Prostate gland (tissue), 2 donors: Measurements from ENCODE around the gene PALM3. TPM values are rescaled to one million over a fixed set of nuclear protein-coding genes. Genes with fewer than 3 reads are reported as not detected.

Experiments used
- DNase-seq: peaks from one replicate; pipeline ENCODE4 v3.0.0-alpha.2; 2019; ENCODE audit warnings: low spot score
- H3K27ac ChIP-seq, 2 donors: fragments of 200-600 bp; sonication (generic); 2 replicates each; pipeline ENCODE4 v1.5.1; 2017 to 2019
- H3K27me3 ChIP-seq: fragments of 200-600 bp; sonication (generic); replicated peaks from 2 replicates; pipeline ENCODE4 v1.5.1; 2019; ENCODE audit not compliant: insufficient read depth
- H3K36me3 ChIP-seq, 2 donors: fragments of 200-600 bp; sonication (generic); 1 replicate in 1 of 2; 2 replicates in 1 of 2; pipeline versions ENCODE4 v1.5.1 to v1.8.1; 2017 to 2019
- H3K4me1 ChIP-seq: fragments of 200-600 bp; sonication (generic); replicated peaks from 2 replicates; pipeline ENCODE4 v1.5.1; 2019
- H3K4me3 ChIP-seq, 2 donors: fragments of 200-600 bp; sonication (generic); 2 replicates each; pipeline ENCODE4 v1.5.1; 2017 to 2019
- H3K9me3 ChIP-seq: fragments of 200-600 bp; sonication (generic); 2 replicates; pipeline ENCODE4 v1.5.1; 2017
- POLR2A ChIP-seq: fragments of 450-650 bp; IDR thresholded peaks from one replicate; pipeline ENCODE4 v1.6.1; 2016; ENCODE audit warnings: antibody characterized with exemption, mild to moderate bottlenecking
- POLR2AphosphoS5 ChIP-seq: sonication (generic); formaldehyde crosslinking; IDR thresholded peaks from one replicate; pipeline ENCODE4 v1.6.1; 2017; ENCODE audit warnings: antibody characterized with exemption
- WGBS: methylation state at CpG from one replicate; pipeline ENCODE4 v1.1.5; 2018; 5-methylcytosine and 5-hydroxymethylcytosine counted together
- intact Hi-C: fragments of 100-400 bp; cut with DNase I; formaldehyde crosslinking; loops from one replicate; pipeline ENCODE4 v1.14.2; 2022
- total RNA-seq, 2 donors: library from RNA; depleted of rRNA; stranded (reverse); fragments of >200 nt; gene quantifications; one replicate each; pipeline ENCODE4 v1.1.0, GENCODE V29; 2016
- TF ChIP-seq, protein P1 (sequence below), 4 experiments: fragments of 200-600 bp in 2 of 4; fragments of 450-650 bp in 2 of 4; sonication (generic) in 2 of 4; IDR thresholded peaks; 1 replicate in 3 of 4; 2 replicates in 1 of 4; pipeline ENCODE4 v1.5.1; 2016 to 2019; ENCODE audit warnings: antibody characterized with exemption in 4 of 4, mild to moderate bottlenecking in 2 of 4, moderate library complexity in 2 of 4

PALM3 gene
- total RNA-seq, 2 donors from 2014 or later = 1.8 to 16.1 TPM

DNA sequence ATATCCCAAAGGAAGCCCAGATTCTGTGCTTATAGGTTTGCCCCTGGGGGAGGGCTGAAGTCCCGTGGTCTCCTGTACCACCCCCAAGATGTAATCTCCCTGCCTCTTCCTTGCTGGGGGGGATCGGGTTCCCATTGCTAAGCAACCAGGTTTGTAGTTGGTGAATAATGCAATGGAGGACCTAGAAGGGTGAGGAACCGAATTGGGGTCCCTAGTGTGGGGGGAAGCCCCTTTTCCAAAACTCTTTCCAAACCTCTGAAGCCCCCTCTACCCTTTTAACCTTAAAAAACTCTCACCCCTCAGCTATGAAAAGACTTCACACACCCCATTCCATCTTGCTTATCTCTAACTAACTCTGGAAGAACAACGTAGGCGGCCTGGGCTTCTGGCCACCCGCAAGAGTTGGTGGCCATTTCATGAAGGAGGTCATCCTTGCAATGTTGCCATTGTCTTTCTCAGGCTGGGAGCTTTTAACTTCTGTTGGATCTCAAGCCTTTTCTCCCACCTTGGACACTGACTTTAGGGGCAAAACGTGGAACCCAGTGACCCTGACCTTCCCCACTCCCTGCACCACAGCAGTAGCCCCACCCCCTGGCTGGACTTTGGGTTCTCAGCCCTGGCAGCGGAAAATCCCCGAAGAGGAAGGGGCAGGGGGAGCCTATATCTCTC, 661 bp downstream of the PALM3 start:
- H3K4me3 ChIP-seq = no peak overlapping the region
- WGBS = 60% methylated on average over 9 of the region's 9 CpGs
- H3K27me3 ChIP-seq = no peaks in the 10 kb centered on the region
- intact Hi-C loops = no loop called here
- H3K36me3 ChIP-seq = no peaks in the 10 kb centered on the region
- no peaks in the 10 kb centered on the region for H3K4me1 ChIP-seq
- DNase-seq = no peak
- H3K27ac ChIP-seq = peak overlapping the region in 1 of 2 donors; percentile 36
- TF ChIP-seq, protein P1, sequence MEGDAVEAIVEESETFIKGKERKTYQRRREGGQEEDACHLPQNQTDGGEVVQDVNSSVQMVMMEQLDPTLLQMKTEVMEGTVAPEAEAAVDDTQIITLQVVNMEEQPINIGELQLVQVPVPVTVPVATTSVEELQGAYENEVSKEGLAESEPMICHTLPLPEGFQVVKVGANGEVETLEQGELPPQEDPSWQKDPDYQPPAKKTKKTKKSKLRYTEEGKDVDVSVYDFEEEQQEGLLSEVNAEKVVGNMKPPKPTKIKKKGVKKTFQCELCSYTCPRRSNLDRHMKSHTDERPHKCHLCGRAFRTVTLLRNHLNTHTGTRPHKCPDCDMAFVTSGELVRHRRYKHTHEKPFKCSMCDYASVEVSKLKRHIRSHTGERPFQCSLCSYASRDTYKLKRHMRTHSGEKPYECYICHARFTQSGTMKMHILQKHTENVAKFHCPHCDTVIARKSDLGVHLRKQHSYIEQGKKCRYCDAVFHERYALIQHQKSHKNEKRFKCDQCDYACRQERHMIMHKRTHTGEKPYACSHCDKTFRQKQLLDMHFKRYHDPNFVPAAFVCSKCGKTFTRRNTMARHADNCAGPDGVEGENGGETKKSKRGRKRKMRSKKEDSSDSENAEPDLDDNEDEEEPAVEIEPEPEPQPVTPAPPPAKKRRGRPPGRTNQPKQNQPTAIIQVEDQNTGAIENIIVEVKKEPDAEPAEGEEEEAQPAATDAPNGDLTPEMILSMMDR (IDR thresholded peaks at IDR 0.05) = no peak
- TF ChIP-seq POLR2AphosphoS5 (no peak), POLR2A (no peak)
- H3K9me3 ChIP-seq = no peaks in the 10 kb centered on the region

DNA sequence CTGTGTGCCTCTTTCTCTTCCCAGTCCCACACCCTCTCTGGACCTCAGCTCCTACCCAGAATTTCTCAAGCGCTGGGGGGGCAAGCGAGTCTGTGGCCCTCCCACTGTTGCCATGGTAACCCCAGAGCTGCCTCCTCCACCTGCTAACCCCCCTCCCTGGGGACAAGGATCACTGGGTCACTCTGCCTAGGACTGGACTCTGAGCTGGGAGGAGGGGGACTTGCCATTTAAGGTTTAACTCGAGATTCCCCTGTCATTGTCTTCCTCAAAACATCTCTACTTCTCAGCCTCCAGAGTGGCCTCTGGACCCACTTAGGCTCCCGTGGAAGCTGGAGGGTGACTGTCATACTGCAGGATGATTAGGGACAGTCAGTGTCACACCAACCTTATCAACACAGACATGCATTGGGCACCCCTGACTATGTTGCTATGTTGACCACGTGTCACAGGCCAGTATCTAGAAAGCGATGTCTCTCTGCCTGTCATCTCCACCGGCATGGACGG, 2.2 kb downstream of the PALM3 start:
- Histone ChIP-seq H3K27ac (no peak overlapping the region), H3K27me3 (no peaks in the 10 kb centered on the region), H3K4me3 (no peak overlapping the region), H3K9me3 (no peaks in the 10 kb centered on the region), H3K4me1 (no peaks in the 10 kb centered on the region), H3K36me3 (no peaks in the 10 kb centered on the region)
- no peak for DNase-seq
- 60% methylated on average over 8 of the region's 8 CpGs for WGBS
- intact Hi-C loops = no loop called here
- TF ChIP-seq POLR2AphosphoS5 (no peak), POLR2A (no peak)
- TF ChIP-seq, protein P1 (IDR thresholded peaks at IDR 0.05) = no peak

DNA sequence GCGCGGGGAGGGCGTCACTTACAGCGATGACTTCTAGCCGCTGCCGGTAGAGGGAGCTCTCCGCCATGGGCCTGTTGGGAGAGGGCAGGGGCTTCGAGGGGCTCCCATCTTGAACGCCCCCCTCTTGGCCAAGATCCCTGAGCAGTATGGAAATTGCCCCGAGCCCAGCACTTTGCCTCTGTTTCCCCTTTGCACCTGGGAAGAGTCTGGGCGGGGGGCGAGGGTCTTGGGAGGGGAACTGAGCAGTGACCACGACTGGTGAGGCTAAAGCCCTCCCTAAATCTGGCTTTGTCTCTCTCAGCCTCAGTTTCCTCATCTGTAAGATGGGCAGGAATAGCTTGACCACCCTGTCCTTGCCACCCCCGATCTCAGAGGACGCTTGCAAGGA, 2.8 kb downstream of the PALM3 start:
- H3K36me3 ChIP-seq = no peaks in the 10 kb centered on the region
- intact Hi-C loops = no loop called here
- H3K4me1 ChIP-seq = no peaks in the 10 kb centered on the region
- H3K9me3 ChIP-seq = no peaks in the 10 kb centered on the region
- TF ChIP-seq POLR2A = no peak
- TF ChIP-seq, protein P1 (IDR thresholded peaks at IDR 0.05) = peak; percentile 19 to 43 (median 35)
- TF ChIP-seq POLR2AphosphoS5 = no peak
- no peak overlapping the region for H3K4me3 ChIP-seq
- H3K27ac ChIP-seq = no peak overlapping the region
- no peak for DNase-seq
- no peaks in the 10 kb centered on the region for H3K27me3 ChIP-seq
- 20% methylated on average over 15 of the region's 15 CpGs for WGBS

DNA sequence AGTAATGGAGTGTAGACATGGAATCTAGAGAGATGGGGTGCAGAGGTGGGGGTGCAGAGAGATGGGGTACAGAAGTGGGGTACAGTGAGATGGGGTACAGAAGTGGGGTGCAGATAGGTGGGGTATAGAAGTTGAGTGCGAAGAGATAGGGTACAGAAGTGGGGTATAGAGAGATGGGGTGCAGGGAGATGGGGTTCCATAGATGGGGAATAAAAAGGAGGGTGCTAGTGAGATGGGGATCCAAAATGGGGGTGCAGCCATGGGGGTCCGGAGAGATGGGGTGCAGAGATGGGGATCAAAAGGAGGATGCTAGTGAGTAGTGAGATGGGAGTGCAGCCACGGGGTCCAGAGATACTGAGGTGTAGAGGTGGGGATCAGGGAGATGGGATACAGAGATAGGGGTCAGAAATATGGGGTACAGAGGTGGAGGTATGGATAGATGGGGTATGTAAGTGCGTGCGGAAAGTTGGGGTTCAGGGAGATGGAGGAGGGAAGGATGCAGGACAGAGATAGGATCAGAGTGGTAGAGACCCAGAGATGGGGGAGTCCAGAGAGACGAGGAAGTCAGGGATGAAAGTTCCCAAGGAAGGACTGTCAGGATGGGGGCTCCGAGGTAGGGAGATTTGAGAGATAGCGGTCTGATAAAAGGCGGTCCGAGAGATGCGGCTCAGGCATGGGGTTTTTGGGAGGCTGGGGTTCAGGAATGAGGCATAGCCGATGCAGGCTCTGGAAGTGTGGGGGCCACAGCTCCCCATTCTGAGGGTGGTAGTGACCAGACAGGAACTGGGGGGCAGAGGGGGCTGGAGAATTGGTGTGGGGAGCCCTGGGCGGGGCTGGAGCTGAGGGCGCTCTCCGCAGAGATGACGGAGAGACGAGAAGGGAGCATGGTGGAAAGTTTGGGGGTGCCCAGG, 3.4 kb downstream of the PALM3 start:
- TF ChIP-seq POLR2A (no peak), POLR2AphosphoS5 (no peak)
- TF ChIP-seq, protein P1 (IDR thresholded peaks at IDR 0.05) = no peak
- DNase-seq = no peak
- Histone ChIP-seq H3K4me3 (no peak overlapping the region), H3K9me3 (no peaks in the 10 kb centered on the region), H3K27ac (no peak overlapping the region), H3K4me1 (no peaks in the 10 kb centered on the region), H3K36me3 (no peaks in the 10 kb centered on the region), H3K27me3 (no peaks in the 10 kb centered on the region)
- intact Hi-C loops = no loop called here
- whole genome bisulfite sequencing = 22% methylated on average over 17 of the region's 17 CpGs
